ENCODE data around the gene DLG5.

GRCh38 chr10:77906951-77907421 lies 19.6 kb downstream of the DLG5 start:
- TF ChIP-seq CTCF (IDR thresholded peaks at IDR 0.05; ENCODE audit: insufficient read depth, low read length, poor library complexity, severe bottlenecking): no peak
- TF ChIP-seq EZH2phosphoT487 (conservative IDR thresholded peaks at IDR 0.05; ENCODE audit: low read length): no peak

Measured in SU-DHL-6 (cell line).